Measurements from ENCODE around the gene SERPINA5.
"Not testable (repeated sequence)": the region's sequence is repeated elsewhere in the genome, so short reads cannot be mapped to it uniquely, and the experiment has no call there.

Gene SERPINA5

DNA sequence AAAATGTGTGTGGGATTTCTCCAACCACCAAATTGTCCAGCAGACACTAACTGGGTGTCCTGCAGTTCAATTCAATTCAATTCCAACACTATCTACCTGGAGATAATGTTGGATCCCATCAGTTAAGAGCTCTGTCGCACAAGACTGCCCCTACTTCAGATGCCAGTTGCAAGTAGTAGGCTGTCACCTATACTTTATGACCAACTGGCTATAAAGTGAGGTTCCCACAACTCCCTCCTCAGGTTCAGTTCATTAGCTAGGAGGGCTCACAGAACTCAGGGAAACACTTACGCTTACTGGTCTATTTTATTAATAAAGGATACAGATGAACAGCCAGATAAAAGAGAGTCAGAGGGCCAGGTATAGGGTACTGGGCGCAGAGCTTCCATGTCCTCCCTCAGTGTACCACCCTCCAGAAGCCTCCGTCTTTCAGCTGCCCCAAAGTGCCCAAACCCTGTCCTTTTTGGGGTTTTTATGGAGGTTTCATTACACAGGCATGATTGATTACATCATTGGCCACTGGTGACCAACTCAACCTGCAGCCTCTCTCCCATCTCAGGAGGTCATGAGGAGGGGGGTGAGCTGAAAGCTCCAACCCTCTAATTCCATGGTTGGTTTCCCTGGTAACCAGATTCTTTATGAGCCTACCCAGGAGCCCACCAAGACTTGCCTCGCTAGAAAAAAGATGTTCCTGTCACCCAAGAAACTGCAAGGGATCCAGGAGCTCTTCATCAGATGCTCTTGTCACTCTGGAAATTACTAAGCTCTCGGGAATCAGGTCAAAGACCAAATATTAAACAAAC lies 7.5 kb upstream of the SERPINA5 start:
- DNase-seq (ENCODE audit: insufficient read length, low spot score), result no peak
- FAIRE-seq, result no peak

DNA sequence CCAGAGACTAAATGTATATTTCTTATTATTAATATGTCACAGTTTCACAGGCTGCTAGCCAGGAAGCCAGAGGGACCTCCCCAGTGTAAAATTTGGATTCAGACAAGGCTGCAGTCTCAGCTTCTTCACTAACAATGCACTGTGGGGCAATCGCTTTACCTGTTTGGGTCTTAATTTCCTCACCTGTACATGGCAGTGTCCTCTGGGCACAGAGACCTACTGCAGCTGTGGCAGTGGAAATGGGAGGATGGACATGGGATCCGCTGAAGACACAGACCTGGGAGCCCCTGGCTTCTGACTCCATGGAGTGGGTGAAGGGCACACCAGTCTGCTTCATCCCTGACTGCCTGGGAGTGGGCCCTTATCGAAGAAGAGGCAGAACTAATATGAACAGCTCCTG lies 6.9 kb upstream of the SERPINA5 start:
- no peak for FAIRE-seq

DNA sequence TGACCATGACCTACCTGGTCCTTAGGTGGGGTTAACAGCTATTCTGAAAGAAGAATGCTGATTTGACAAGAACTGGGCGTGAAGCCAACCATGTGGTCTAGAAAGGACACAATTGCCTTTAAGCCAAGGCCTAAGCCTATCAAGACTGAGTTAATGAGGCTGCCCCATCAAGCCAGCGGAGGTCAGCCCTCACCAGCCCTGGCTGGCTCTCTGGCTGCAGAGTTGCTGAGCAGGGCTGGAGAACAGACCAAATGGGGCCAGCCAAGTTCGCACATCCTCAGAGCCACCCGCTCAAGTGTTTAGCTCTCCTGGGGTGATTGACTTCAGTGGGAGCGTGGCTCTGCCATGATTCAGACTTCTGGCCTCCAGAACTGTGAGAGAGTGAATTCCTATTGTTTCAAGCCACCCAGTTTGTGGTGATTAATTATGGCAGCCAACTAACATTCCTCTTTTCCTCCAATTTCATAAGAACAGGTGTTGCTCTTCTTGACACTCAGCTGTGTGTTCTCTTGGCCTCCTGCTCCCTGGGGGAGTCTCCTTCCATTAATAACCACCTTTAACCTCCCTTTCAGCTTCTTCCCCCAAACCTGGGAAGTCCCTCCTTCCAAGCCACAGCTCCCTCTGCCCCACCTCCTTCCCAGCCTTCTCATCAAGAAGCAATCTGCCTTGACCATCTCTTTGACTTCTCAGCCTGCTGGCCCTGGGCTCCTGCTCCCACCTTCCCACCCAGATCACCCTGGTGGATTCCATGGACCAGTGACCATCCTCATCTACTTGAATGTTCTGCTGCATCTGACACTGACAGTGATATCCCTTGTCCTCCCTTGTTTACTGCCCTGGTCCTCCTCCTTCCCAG lies 5.3 kb upstream of the SERPINA5 start:
- FAIRE-seq (no peak), DNase-seq (ENCODE audit: insufficient read length, low spot score) (no peak)

More for the DNA sequence above, 6.9 kb upstream of the SERPINA5 start:
- DNase-seq (ENCODE audit: insufficient read length, low spot score), result no peak

DNA sequence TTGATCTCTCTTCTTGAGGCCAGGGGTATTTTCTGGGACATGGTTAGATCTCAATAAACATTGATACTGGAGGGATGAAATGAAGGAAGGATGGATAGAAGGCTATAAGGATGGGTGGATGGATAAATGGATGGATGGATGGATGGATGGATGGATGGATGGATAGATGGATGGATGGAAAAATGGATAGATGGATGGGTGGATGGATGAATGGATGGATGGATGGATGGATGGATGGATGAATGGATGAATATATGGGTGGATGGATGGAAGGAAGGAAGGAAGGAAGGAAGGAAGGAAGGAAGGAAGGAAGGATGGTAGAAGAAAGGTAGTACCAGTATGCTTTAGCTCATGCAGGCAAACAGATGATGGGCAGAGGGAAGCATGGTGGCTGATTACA lies 3.8 kb upstream of the SERPINA5 start:
- not testable (repeated sequence) for FAIRE-seq; DNase-seq (ENCODE audit: insufficient read length, low spot score)

DNA sequence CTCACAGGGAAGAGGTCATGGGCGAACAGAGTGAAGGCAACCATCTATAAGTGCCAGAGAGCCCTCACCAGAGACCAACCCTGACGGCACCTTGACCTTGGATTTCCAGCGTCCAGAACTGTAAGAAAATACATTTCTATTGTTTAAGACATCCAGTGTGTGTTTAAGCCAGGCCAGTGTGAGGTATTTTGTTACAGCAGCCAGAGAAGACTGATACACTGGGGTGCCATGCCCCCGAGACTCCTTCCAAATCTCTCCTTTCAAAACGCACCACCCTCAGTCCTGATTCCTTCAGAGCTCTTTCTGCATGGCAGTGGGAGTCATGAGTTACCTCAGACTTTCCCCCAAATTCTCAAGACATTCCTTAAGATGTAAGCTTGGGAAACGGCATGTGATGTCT lies 2.5 kb upstream of the SERPINA5 start:
- FAIRE-seq (no peak), DNase-seq (ENCODE audit: insufficient read length, low spot score) (no peak)

DNA sequence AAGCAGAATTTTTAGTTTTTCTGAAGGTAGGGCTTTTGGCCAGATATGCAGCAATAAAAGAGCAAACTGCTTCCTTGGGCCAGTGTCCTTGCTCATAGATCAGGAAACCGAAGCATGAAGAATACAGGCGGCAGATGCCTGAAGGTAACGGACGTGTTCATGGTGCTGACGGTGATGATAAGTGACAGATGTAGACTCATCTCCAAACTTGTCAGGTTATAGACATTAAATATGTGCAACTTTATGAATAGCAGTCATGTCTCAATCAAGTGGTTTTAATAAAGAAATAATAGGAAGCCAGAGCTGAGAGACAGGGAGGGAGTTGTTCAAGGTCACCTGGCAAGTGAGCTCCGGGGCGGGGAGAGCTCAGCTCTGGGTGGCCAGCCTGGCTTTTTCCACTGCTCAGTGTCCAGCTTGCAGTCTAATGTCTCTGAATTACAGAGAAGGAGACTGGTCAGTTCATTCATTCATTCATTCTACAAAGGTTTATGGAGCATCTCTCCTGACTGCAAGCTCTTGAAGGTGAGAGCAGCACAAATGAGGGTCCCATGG lies 1.0 kb downstream of the SERPINA5 start:
- no peak for FAIRE-seq

DNA sequence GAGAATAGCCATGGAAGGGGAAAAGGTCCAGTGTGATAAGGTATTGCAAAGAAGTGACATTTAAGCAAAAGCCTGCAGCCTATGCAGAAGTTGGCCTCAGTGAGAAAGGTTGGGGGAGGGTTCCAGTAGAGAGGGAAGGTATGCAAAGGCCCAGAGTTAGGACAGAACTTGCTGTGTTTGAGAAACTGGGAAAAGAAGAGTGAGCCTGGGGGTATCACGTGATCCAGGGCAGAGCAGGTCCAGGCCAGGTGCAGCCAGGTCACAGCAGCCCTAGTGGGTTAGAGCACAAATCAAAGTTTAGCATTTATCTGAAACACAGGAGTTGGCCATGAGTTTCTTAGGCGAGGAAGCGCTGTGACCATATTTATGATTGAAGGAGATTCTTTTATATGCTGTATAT lies 1.6 kb downstream of the SERPINA5 start:
- no peak for FAIRE-seq
- no peak for DNase-seq (ENCODE audit: insufficient read length, low spot score)

More for the DNA sequence above, 1.0 kb downstream of the SERPINA5 start:
- DNase-seq (ENCODE audit: insufficient read length, low spot score), result no peak

DNA sequence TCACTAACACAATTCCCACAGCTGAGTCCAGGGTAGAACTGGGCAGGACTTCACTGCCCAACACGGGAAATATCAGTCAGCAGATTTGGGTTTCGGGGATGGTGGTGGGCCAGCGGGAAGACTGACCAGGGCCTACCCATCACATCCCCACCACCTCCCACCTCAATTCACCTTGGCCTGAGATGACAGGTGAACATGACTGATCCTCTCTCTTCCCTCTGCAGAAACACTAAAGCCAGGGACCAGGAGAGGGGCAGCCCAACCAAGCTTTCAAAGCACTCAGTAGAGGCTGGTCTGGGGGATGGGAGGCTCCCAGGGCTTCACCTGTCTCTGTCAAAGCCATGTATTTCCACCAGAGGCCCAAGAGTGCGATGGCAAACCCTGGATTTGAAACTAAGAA lies 2.3 kb downstream of the SERPINA5 start:
- DNase-seq (ENCODE audit: insufficient read length, low spot score) (no peak), FAIRE-seq (no peak)

DNA sequence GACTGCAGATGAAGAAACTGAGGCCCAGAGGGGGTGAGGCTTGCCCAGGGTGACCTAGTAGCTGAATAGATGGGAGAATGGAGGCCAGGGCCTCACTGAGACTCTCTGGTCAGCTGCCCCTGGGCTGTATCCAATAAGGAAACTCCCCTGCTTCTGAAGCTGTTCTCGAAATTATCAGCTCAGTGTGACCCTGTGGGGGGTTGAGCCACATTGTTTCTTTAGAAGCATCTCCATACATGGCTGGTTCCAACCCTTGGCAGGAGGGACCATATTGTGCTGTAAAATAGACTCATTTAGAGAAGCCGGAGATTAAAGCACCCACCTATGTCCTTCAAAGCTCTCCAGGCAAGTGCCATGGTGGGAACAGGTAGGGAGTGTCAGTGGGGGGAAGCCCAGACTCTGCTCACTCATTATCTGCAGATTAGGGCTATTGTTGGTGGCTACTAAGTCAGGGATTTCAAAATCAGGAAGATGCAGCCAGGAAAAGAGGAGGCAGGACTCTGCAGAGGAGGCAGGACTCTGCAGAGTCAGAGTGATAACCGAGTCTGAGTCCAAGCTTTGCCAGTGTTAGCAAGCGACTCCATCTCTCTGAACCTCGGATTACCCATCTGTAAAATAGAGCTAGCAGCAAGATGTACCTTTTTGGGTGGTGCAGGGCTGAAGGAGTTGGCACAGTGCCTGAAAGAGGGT lies 3.5 kb downstream of the SERPINA5 start:
- FAIRE-seq, result no peak

DNA sequence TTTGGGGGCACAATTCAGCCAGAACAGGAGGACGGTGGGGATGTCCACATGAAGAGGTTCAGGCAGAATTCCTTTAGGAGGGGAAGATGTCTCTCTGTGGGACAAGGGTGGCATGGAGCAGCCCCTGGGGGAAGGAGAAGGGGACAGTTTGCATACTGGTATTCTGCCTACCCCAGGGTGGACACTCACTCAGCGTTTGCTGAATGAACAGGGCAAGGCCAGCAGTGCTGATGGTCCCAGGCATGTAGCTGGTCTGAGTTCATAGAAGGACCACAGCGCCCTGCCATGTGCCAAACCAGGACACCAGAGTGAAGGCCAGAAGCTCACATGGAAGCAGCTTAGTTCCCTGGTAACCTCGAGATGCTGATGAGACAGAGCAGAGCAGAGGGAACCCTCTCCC lies 5.4 kb downstream of the SERPINA5 start:
- FAIRE-seq, result no peak

More for the DNA sequence above, 3.5 kb downstream of the SERPINA5 start:
- DNase-seq (ENCODE audit: insufficient read length, low spot score), result no peak

DNA sequence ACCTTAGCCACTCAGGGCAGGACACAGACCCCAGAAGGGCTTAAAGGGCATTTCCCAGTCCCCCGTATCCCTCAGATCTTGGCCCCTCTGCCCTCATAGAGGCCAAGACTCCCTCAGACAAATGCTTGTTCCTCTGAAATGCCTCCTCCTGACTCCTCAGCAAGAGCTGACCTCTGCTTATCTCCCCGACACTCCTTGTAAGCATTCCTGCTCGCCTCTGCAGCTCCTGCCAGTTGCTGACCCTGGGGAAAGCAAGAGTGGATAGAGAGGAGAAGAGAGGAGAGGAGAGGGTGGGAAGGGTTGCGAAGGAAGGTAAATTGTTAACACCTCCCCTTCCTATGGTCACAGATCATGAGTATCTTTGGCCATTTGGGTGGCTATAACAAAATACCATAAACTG lies 7.1 kb downstream of the SERPINA5 start:
- no peak for DNase-seq (ENCODE audit: insufficient read length, low spot score)
- no peak for FAIRE-seq

More for the DNA sequence above, 5.4 kb downstream of the SERPINA5 start:
- DNase-seq (ENCODE audit: insufficient read length, low spot score), result no peak

DNA sequence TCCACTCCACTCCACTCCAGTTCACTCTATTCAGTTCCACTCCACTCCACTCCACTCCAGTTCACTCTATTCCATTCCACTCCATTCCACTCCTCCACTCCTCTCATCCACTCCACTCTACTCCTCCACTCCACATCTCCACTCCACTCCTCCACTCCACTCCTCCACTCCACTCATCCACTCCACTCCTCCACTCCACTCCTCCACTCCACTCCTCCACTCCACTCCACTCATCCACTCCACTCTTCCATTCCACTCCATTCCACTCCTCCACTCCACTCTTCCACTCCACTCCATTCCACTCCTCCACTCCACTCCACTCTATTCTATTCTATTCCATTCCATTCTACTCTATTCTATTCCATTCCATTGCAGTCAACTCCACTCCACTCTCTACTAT lies 9.8 kb downstream of the SERPINA5 start:
- DNase-seq (ENCODE audit: insufficient read length, low spot score) (no peak), FAIRE-seq (no peak)

DNA sequence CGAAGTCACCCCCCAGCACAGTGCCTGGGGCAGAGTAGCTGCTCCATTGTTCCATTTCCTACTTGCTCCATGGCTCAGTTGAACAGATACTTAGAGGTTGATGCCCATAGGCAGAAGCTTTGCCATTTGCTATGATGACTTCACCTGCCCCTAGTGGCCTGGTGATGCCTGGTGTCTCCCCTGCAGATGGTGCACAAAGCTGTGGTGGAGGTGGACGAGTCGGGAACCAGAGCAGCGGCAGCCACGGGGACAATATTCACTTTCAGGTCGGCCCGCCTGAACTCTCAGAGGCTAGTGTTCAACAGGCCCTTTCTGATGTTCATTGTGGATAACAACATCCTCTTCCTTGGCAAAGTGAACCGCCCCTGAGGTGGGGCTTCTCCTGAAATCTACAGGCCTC lies 10.6 kb downstream of the SERPINA5 start:
- DNase-seq (ENCODE audit: insufficient read length, low spot score) (no peak), FAIRE-seq (no peak)

DNA sequence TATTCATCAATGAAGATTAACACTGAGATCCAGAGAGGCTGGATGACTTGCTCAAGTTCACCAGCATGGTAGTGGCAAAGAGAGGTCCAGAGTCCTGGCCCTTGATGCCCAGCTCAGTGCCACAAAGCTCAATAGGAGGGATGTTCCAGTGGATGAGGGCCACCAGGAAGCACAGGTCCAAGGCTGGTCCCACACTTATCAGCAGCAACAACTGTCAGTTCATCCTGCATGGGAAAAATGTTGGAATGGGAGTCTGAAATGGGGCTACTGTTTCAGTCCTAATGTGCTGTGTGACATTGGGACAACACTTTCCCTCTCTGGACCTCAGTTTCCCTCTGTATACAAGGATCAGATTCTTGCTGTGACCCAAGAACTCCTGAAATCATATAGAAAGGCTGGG lies 11.2 kb downstream of the SERPINA5 start:
- no peak for FAIRE-seq
- no peak for DNase-seq (ENCODE audit: insufficient read length, low spot score)

DNA sequence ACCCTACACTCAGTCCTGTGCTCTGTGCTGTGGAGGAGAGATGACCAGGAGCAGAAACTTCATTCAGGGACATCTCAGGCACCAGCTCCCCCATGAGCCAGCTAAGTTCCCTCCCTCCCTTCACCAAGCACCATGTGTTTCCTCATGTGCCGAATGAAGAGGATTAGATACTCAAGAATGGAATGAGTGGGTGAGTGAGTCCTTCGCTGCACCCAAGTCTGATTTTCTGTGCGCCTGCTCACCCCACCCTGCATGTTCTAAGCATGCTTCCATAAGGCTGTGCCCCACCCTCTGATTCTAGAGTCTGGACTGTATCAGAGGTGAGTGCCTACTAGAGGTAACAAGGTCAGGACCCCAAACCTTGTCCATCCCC lies 12.1 kb downstream of the SERPINA5 start:
- DNase-seq (ENCODE audit: insufficient read length, low spot score) (no peak), FAIRE-seq (no peak)

DNA sequence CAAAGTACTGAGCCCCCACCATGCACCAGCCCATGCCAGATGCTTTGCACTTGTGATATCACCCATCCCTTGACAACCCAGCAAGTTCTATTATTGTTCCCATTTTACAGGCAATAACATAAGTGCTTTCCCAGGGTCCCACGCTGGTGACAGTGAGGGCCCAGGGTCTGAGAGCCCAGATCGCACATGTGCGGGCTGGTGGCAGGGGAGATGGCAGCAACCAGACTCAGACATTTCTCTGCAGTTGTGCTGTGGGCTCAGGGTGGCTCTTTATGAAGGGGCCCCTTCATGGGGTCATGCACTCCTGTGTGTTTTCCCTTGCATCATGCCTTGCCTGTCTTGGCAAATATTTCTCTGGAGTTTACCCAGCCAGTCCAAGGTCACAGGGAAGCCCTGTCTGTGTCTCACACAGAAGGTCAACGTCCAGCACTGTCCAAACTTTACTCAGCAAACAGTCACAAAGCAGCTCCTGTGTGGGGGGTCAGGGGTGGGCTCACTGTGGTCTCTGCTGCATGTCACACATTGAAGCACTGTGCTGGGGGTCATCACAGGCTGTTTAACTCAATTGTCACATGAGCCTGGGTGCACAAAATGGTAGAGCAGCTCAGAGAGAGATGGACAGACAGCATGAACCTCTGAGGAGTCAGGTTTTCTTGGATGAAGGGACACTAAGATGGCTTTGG lies 12.7 kb downstream of the SERPINA5 start:
- no peak for FAIRE-seq
- no peak for DNase-seq (ENCODE audit: insufficient read length, low spot score)

DNA sequence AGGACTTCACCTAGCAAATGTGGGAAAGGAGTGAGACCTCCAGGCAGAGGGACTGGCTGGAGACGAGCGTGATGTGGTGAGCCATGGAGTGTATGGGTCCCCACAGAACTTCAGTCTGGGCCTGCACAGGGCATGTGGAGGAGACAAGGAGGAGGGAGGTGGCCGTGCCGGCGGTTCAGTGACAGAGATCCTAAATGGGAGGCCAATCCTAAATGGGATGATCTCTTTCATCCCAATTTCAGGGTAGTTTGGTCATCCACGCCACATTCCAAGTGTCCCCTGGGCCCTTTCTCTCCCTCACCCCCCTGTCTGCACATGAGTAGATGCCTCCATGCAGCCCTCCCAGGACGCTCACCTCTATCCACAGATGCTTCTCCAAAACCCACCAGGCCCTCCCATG lies 13.2 kb downstream of the SERPINA5 start:
- no peak for FAIRE-seq
- no peak for DNase-seq (ENCODE audit: insufficient read length, low spot score)

DNA sequence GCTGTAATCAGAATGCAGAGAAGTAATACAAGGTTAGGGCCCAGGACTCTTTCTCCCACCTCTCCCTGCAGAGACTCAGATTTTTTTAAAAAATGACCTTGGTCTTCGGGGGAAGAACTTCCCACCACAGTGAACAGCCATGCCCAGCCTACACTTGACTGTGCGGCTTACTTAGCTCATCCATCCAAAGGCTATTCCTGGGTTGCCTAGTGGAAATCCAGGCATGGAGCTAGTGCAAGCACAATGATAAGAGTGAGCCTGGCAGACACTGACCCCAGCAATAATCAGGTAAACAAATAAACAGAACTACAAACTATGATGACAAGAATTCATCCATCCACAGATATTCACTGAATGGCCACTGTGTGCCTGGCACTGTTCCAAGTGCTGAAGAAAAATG lies 14.7 kb downstream of the SERPINA5 start:
- no peak for DNase-seq (ENCODE audit: insufficient read length, low spot score)
- FAIRE-seq, result no peak

DNA sequence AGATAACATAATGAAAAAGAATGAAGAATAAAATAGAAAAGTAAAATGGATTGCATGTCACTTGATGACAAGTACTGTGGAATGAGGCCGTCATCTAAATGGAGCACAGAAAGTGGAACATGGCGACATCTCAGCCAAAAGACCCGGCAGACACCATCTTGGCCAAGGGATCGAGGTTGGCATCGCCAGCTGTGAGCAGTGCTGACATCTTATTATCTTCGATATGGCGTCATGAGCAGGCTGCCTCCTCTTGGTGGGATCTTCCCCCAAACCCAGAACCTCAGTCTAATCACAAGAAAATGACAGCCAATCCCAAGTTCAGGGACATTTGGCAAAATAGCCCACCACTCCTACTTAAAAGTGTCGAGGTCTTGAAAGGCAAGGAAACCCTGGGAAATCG lies 15.1 kb downstream of the SERPINA5 start:
- FAIRE-seq, result no peak
- no peak for DNase-seq (ENCODE audit: insufficient read length, low spot score)

DNA sequence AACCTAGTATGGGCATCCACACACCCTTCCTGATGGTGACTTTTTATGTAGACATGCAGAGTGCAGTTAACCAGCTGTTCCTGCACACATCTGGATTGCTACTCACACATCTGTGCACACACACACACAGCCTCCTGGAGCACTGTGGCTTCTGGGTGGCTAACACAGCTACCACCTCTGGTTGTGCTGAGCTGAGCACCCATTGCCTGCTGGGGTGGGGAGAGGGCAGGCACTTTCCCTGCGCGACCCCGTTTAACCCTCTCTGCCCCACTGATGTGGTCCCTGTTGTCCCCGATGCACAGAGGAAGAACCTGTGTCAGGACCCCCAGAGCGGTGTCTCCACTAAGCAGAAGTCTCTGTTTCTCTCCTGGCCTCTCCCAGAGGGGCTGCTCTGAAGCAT lies 16.6 kb downstream of the SERPINA5 start:
- DNase-seq (ENCODE audit: insufficient read length, low spot score) (no peak), FAIRE-seq (no peak)

DNA sequence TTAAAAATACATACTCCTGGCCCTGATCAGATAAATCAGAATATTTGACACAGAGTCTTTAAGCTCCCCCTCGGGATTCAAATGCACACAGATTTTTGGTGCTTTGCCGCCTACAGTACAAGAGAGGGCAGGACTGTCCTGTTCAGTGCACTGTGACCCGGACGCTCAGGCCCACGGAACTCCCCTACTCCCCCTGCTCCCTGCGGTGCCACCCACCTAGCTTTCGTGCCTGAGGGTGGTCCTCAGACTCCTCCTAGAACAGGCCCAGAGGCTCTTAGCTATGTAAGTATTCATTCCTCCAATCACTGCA lies 17.2 kb downstream of the SERPINA5 start:
- DNase-seq (ENCODE audit: insufficient read length, low spot score) (no peak), FAIRE-seq (no peak)

Measured in HTR-8/SVneo (cell line).